Measurements from ENCODE around the gene CREB5. TPM values are rescaled to one million over a fixed set of nuclear protein-coding genes. Genes with fewer than 3 reads are reported as not detected.

Gene CREB5
- total RNA-seq, 1 experiment from 2014 or later = 0.49 TPM

- TF ChIP-seq ZBTB33 (IDR thresholded peaks at IDR 0.05; ENCODE audit: extremely low read depth, insufficient replicate concordance, low read length) = no peak
- TF ChIP-seq YY1 (IDR thresholded peaks at IDR 0.05; ENCODE audit: extremely low read depth, insufficient replicate concordance, low read depth, low read length) = no peak
- no peak for TF ChIP-seq POLR2A (IDR thresholded peaks at IDR 0.05; ENCODE audit: borderline replicate concordance, extremely low read depth, insufficient read depth, insufficient read length)
- no peak for TF ChIP-seq ELF1 (IDR thresholded peaks at IDR 0.05; ENCODE audit: borderline replicate concordance, low read depth)
- TF ChIP-seq POLR2AphosphoS5 (IDR thresholded peaks at IDR 0.05; ENCODE audit: low read depth, low read length) = no peak
- TF ChIP-seq SRF (IDR thresholded peaks at IDR 0.05; ENCODE audit: low read depth) = no peak
- no peak for TF ChIP-seq FOSL1 (IDR thresholded peaks at IDR 0.05; ENCODE audit: low read depth)
- no peak for TF ChIP-seq CEBPB (IDR thresholded peaks at IDR 0.05; ENCODE audit: low read depth)
- no peak for TF ChIP-seq MAX (IDR thresholded peaks at IDR 0.05)
- no peak for TF ChIP-seq EZH2phosphoT487 (IDR thresholded peaks at IDR 0.05; ENCODE audit: borderline replicate concordance)
- no peak for TF ChIP-seq JUND (IDR thresholded peaks at IDR 0.05)
Measured at GRCh38 chr7:28516390-28517172, 104.3 kb downstream of the CREB5 start (continued).

GRCh38 chr7:28517206-28517605 lies 104.9 kb downstream of the CREB5 start:
- Histone ChIP-seq H2AFZ (ENCODE audit: low read depth, low read length, poor library complexity, severe bottlenecking) (no peak overlapping the region), H3K9me2 (ENCODE audit: insufficient read depth) (no peaks in the 10 kb centered on the region), H3K27ac (ENCODE audit: low read depth, low read length) (no peak overlapping the region), H3K9ac (ENCODE audit: low read length) (no peak overlapping the region), H3K27me3 (ENCODE audit: insufficient read depth, low read length) (peaks cover 85% of the 10 kb centered on the region), H3K9me3 (ENCODE audit: control insufficient read depth in 1 of 2, insufficient read depth in 1 of 2, low read depth in 1 of 2, low read length in 2 of 2) (no peaks in the 10 kb centered on the region), H3K79me2 (ENCODE audit: insufficient read depth, low read length) (no peaks in the 10 kb centered on the region), H3K36me3 (ENCODE audit: control insufficient read depth in 1 of 2, insufficient read depth in 2 of 2, low read length in 2 of 2) (no peaks in the 10 kb centered on the region), H3K4me3 (replicated peaks in 1 of 2; ENCODE audit: low read depth in 1 of 2, low read length in 2 of 2) (no peak overlapping the region), H3K4me1 (ENCODE audit: control insufficient read depth in 1 of 2, insufficient read depth in 2 of 2, low read length in 2 of 2) (no peaks in the 10 kb centered on the region), H3K4me2 (ENCODE audit: low read length) (no peak overlapping the region), H4K20me1 (ENCODE audit: insufficient read depth) (no peaks in the 10 kb centered on the region)
- POLR2A ChIA-PET = no interaction called here
- ATAC-seq (no peak), DNase-seq (ENCODE audit: low read depth, low spot score) (no peak)
- TF ChIP-seq ZBTB33 (IDR thresholded peaks at IDR 0.05; ENCODE audit: extremely low read depth, insufficient replicate concordance, low read length) = no peak
- TF ChIP-seq RAD21 (IDR thresholded peaks at IDR 0.05; ENCODE audit: low read depth) = no peak
- CTCF ChIA-PET = no interaction called here
- intact Hi-C loops (cut with micrococcal nuclease) = no loop called here
- RAD21 ChIA-PET (ENCODE audit: low non-redundant PET in 1 of 2, low total read pairs in 2 of 2, uncharacterized antibody in 2 of 2, unreplicated experiment in 2 of 2) = no interaction called here
- BruUV-seq (replicated peaks) = no TSS peak
